ENCODE data around the gene MEN1.
A peak's percentile ranks its signal among the peaks of the same experiment; 100 is the strongest.
"Not testable (repeated sequence)": the region's sequence is repeated elsewhere in the genome, so short reads cannot be mapped to it uniquely, and the experiment has no call there.

Gene MEN1

GRCh38 chr11:64810271-64810890, at the start of gene MEN1:
Gene MEN1 (minus strand): TSS chr11:64810551. CDS start chr11:64810109, 442 bp downstream.
- peak; percentile 98 for DNase-seq

DNA sequence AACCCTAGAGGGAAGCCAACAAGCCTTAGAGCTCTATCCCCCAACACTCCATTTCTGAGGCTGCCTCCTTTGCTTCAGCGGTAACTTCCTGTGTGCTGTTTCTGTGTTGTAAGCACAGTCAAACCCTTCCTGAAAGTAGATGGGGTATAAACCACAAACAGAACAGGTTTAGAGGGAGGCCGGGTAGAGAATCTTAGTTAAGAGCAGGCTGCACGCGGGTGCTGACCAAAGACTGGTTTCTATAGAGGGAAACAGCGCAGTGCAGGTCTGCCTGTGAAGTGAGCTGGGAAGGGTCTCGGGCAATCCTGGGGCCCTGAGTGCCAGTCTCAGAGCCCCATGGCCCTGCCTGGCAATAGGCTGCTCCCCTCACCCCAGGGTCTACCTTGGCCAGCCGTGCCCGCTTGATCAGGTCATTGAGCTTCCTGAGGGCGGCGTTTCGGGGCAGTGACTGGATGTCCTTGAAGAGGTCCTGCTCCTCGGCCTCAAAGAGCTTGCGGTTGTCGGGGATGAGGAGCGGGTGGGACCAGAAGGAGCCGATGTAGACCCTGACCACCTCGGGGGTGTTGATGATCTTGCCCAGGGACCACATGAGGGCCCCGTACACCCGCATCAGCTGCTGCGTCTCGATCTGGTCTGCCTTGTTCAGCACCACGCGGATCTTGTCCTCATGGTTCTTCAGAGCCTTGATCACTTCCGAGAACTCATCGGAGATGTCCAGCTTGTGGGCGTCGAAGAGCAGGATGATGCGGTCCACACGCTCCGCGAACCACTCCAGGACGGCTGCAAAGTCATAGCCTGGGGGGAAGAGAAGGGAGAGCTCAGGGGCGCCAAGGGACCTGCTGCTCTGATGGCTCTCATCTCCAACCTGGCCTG, 49.4 kb upstream of the MEN1 start:
- no peak for DNase-seq

DNA sequence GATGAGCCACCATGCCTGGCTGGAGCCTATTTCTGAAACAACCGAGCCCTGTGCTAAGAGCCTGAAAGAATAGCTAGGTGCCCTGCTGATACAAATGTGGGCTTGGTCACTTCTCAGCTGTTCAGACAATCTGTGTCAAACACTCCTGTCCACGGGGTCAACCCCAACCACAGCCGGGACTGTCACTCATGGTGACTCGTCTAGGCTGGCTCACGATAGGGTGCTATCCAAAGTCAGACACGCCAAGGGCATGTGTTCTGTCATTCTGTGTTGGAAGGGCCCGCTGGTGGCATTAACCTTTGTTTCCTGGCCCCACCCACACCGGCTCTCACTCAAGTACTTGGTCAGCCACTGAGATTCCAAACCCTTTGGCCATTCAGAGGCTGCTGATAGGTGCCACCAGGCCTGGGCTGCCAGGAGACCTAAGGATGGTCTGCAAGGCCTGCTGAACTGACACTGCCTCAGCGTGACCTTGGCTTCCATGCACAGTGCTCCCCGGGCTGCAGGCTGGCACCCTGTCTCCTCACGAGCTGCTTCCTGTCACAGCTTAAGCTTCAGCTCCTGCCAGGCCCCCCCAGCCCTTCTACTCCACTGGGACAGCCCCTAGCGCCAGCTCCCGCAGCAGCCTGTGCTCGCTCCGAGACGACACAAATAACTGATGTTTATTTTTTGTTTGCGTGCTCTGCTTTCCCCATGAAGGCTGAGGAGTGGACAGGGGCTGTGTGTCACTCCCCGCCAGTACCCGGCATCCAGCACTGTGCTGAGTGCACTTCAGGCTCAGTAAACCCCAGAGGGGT, 48.3 kb upstream of the MEN1 start:
- no peak for DNase-seq

GRCh38 chr11:64857485-64857884, 47.1 kb upstream of the MEN1 start:
- DNase-seq = no peak

DNA sequence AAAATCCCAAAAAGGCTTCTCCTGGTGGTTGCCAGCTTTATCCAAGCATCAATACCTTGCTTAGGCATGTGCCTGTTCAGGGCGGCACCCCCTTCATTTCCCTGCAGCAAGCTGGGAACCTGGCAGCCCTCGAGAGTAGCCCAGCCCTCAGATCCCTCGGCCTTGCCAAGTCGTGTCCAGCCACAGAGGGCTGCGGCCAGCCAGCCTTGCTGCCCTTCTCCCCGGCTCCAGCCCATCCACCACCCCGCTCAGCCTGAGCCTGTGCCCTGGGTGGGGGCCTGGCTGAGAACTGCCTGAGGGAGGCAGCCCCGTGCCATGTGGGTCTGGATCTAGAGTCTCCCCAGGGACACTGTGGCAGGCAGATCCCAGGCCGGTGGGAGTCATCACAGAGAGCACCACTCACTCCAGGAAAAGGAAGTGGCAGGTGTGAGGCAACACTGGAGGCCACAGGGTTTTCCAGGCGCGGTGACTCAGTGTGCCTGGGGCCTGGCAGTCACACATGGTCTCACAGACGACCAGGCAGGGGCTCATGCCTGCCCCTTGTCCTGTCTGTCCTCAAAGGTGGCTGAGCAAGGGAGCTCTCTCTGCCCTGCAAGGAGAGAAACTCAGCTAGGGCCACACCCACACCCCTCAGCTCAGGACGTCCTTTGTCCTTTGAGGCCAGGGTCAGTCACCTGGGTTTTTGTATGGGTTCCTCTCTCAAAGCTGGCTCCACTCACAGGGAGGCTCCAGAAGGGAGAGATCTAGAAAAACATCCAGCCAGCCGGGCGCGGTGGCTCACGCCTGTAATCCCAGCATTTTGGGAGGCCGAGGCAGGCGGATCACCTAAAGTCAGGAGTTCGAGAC, 46.3 kb upstream of the MEN1 start:
- no peak for DNase-seq

- no peak for DNase-seq
Observed at GRCh38 chr11:64855596-64856304, 45.4 kb upstream of the MEN1 start.

DNA sequence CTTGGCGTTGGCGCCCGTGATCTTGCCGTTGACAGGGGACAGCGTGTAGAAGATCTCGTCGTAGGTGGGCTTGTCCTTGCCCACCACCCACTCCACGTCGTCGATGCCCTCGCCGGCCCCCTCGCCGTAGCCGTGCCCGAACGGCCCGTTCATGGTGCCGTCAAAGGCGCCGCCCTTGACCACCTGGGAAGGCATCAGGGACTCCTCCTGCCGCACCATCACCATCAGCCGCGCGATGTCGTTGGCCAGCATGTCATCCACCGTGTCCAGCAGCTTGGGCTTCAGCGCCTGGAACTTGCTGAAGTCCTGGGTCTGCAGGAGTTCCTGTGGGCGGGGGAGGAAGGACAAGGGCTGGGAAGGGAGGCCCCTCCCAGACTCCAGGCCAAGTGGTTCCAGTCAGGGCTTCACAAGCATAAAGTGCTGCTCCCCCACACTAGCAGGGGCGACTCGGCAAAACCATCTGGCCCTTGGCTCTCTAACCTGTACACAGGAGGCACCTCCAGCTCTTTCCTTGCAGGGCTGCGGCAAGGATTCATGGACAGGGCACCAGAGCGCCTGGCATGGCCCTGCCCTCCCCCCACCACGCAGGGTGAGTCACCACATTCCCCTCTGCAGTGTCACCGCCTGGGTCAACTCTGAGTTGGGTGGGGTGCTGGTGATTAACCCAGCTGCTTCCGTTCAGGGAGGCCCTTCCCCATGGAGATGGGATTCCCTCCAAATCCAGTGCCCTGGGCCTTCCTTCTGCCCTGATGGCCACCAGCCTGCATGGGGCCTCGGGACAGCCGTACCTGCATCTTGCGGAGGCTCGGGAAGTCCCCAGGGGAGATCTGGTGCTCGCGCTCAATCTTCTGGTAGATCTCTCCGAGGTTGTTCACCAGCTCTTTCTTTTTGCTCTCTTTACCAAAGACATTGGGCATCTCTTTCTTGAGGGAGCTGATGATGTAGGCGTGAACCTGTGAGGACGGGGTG, 44.5 kb upstream of the MEN1 start:
- DNase-seq = no peak

- DNase-seq = no peak
Observed at GRCh38 chr11:64854157-64854533, 43.8 kb upstream of the MEN1 start.

DNA sequence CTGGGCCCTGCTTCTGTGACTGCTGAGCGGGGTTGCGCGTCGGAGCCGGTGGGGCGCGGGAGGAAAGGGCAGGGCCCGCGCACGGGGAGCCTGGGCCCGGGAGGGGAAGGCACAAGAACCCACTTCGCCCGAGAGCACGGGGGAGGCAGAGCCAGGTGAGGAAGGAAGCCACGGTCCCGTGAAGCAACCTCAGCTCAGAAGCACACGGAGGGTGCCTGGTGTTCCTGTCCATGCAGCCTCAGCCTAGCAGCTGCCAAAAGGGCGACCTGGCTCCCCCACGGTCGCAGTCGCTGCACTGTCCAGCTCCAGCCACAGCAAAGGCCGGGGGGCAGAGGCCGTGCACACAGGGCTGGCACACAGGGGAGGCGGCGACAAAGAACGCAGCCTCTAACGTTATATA, 43.4 kb upstream of the MEN1 start:
- no peak for DNase-seq

- DNase-seq = no peak
Observed at GRCh38 chr11:64852804-64853509, 42.6 kb upstream of the MEN1 start.

DNA sequence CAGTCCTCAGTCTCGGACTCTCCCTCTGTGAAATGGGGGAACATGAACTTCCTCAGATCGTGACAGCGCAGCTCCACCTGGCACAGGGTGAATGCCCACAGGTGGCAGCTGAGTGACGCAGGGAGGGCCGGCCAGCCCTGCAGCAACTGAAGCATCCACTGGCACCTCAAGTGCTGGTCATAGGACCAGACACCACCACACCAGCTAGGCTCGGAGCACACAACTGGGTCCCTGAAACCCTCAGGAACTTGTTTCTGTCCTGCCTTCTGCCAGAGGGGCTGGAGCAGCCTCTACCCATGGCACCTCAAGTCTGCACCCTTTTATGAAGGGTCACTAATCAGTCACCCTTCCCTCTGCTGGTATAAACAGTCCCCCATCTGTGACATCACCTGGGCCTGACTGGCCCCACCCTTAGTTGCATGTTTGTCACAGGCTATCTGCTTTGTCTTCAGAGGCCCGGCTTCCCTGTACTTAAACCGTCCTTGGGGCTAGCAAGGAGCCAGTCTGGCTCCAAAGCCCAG, 41.5 kb upstream of the MEN1 start:
- no peak for DNase-seq

DNA sequence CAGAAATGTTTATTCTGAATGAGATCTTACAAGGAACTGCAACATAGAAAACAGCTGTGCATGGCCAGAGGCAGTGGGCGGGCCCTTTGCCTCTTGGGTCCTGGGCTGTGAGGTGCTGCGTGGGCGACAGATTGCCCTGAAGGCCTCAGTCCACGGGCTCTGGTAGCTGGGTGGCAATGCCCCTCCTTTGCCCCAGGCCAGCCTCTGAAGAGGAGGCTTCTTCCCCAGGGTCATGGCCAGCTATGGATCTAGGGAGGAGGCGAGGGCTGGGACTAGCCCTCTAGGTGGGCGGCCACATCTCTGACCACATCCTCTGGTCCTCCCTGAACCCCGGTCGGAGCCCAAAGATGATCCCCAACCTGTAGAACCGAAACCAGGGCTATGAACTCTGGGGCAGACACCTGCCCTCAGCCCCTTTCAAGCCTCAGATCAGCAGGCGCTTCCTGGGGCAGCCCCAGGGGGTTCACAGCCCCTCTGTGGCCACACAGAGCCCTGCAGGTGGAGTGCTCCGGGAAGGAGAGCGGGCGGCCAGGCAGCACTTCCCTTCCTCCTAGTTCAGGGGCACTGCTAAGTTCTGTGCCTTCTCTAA, 40.7 kb upstream of the MEN1 start:
- DNase-seq = peak; percentile 18

DNA sequence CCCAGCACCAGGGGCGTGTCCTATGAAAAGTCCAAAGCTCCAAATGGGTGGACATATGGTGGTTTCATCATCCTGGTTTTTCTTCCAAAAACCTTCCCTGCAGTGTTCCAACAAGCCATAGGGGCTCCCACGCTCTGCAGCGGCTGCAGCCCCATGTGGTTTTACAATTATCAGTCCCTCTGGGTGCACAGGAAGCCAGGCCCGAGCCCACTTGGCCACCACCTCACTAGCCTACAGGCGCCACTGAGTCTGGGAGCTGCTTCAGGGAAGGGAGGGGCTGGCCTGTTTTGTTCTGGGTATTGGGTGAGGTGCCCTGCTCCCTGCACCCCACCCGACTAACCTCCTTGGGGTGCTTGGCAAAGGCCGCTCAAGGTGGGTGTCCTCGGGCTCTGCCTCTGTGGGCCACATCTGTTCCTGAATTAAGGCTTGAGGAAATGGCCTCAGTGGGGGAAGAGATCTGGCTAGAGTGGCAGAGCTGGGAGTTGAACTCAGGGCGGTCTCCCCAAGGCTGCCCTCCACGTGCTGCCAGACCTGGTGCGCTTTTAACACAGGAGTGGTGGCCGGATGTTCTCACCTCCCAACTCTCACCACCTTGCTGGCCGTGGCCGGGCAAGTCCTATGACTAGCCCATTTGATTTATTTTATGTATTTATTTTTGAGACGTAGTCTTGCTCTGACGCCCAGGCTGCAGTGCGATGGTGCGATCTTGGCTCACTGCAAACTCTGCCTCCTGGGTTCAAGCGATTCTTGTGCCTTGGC, 39.4 kb upstream of the MEN1 start:
- DNase-seq = no peak

DNA sequence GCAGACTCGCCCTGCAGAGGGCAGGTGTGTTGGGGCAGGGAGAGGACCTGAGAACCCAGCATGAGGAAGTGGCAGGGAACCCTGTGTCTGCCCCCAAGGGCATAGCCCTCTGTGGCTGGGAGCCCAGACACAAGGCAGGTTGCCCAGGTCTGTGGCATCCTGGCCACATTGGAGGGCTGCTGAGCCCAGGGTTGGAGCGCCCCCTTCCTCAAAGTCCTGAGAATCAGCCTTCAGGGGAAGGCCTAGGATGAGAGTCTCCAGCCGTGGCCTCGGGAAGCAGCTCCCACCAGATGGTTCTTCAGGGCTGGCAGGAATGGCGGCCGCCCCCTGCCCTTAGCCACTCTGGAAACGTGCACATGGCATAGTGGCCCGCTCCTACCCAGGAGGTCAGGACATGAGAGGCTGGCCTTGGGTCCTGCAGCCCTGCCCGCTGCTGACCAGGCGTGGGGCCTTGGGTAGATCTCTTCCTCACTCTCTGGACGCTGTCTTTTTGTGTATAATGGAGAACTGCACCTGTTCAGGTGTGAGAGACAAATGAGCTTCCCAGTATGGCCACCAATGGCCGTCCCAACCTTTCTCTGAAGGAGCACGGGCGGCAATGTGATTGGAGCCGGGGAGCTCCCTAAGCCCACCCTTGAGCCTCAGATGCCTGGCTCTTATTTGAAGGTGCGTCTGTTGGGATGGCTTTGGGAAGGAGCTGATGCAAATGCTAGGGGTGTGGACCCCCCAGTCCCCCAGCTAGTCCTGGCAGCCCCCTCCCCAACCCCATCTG, 38.7 kb upstream of the MEN1 start:
- DNase-seq = peak; percentile 42

DNA sequence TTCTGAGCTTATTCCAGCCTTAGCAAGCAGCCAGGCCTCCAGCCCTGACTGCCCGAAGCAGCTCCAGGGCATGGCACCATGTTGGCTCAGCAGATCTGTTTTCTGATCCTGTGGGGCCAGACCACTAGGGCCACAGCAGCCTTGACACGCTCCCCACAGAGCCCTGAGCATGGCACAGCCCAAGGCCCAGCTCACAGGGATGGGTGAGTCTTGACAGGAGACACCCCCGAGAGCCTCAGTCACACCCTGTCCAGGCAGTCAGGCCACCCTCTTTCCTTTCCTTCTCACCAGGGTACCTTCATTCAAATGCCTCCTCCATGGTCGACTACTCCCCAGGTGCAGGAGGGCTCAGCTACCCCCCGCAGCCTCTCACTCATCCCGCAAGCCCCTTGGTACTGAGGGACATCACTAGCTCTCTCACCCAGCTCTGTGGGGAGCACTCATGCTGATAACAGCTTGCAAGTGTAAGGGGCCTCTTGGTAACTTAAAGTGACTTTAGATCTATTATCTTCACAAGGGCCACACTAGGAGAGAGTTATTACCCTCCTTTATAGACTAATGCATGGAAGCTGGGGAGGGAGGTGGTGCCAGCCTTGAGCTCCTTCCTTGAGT, 38.0 kb upstream of the MEN1 start:
- DNase-seq = peak; percentile 42

- DNase-seq = peak; percentile 97
Observed at GRCh38 chr11:64846998-64847666, 36.8 kb upstream of the MEN1 start.

DNA sequence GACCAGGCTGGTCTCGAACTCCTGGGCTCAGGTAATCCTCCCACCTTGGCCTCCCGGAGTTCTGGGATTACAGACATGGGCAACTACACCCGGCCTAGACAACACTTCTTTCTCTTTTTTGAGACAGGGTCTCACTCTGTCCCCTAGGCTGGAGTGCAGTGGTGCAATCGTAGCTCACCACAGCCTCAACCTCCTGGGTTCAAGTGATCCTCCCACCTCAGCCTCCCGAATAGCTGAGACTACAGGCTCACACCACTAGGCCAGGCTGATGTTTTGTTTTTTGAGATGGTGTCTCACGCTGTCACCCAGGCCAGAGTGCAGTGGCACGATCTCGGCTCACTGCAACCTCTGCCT, 35.4 kb upstream of the MEN1 start:
- not testable (repeated sequence) for DNase-seq

All from OCI-M1 (cell line).